A673 (cell line): ENCODE results near the gene GDPD5.

Source experiments
- CTCF ChIP-seq: fragments of 300-800, 200-600 bp; sonication (generic); conservative IDR thresholded peaks from 2 replicates; pipeline ENCODE4 v1.5.1; 2017; ENCODE audit warnings: low read depth, mild to moderate bottlenecking, antibody characterized with exemption, low read length, moderate library complexity, mixed read lengths
- EZH2 ChIP-seq: fragments of 200-600 bp; sonication (generic); IDR thresholded peaks from 2 replicates; pipeline ENCODE4 v1.6.1; 2017; ENCODE audit warnings: borderline replicate concordance, low read depth, mild to moderate bottlenecking, mixed read lengths, antibody characterized with exemption, low read length; ENCODE audit not compliant: poor library complexity, severe bottlenecking

DNA sequence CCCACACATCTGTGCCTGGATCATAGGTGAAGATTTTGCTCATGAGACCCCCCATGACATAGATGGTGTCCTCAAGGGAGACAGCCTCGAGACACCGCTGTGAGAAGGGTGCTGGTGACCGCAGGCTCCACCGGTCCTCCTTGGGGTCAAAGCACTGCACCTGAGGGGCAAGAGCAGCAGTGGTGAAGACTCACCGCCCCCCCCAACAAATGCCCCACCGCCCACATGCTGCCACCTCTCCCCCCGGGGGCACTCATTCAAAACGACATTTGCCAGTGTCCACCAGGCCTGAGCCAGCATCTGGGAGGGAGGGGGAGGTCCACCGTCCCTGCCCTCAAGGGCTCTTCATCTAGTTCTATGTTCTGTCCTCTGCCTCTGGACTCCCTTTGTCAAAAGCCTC, 102.0 kb downstream of the GDPD5 start:
- no peak for TF ChIP-seq CTCF
- TF ChIP-seq EZH2: no peak
